ENCODE data around the gene TIMM29. TPM values are rescaled to one million over a fixed set of nuclear protein-coding genes. Genes with fewer than 3 reads are reported as not detected.
A peak's percentile ranks its signal among the peaks of the same experiment; 100 is the strongest.

Gene TIMM29
- total and polyA plus RNA-seq, 9 of the 15 experiments (the other 6 are each of a cell fraction or from before 2014, with no cell fraction given): 2.4 to 29.4 (median 16.3) TPM

- peak; percentile 35; the same call in 1 of the 2 replicates for TF ChIP-seq JUND (IDR thresholded peaks at IDR 0.05; ENCODE audit: borderline replicate concordance, low read depth, low read length)
- TF ChIP-seq JUND (tag; IDR thresholded peaks at IDR 0.05; ENCODE audit: borderline replicate concordance, low read depth, low read length): 0 out of 3 replicates have a peak, but pooled peaks have one; percentile 14
- peak; percentile 42 for TF ChIP-seq DPF2 (IDR thresholded peaks at IDR 0.05)
- TF ChIP-seq MEIS2 (IDR thresholded peaks at IDR 0.05; ENCODE audit: partially characterized antibody): peak; percentile 51
- TF ChIP-seq TOE1 (IDR thresholded peaks at IDR 0.05; ENCODE audit: borderline replicate concordance): no peak
- TF ChIP-seq TOE1 (CRISPR knock-in tag; IDR thresholded peaks at IDR 0.05; ENCODE audit: borderline replicate concordance, low read depth): no peak
- no peak for TF ChIP-seq IRF1 (CRISPR knock-in tag; IDR thresholded peaks at IDR 0.05; ENCODE audit: borderline replicate concordance)
Observed at GRCh38 chr19:10884274-10884673, 44.3 kb upstream of the TIMM29 start (continued).

GRCh38 chr19:10885201-10886169 lies 43.1 kb upstream of the TIMM29 start:
- H3K4me1 ChIP-seq (replicated peaks in 1 of 2; ENCODE audit: control insufficient read depth in 2 of 2, insufficient read depth in 2 of 2, low read length in 2 of 2): peaks cover 25 to 66% of the 10 kb centered on the region in 2 experiments
- FAIRE-seq (no peak), ATAC-seq (no peak), DNase-seq (ENCODE audit: extremely low read depth in 1 of 4, low spot score in 3 of 4) (peak in 1 of 4 experiments; percentile 18)
- no peak overlapping the region for H3K4me3 ChIP-seq
- H3K27me3 ChIP-seq (ENCODE audit: control insufficient read depth in 2 of 2, insufficient read depth in 2 of 2, low read length in 2 of 2): no peaks in the 10 kb centered on the region; a peak in 1 of 5 replicates
- WGBS (ENCODE audit: insufficient coverage, low coverage, missing lambda C conversion rate): 75% methylated on average over 15 of the region's 20 CpGs
- H3K79me2 ChIP-seq (ENCODE audit: control insufficient read depth, insufficient read depth, low read length): peaks cover 76% of the 10 kb centered on the region
- H3K9ac ChIP-seq (ENCODE audit: insufficient read depth in 1 of 2, low read depth in 2 of 2, low read length in 2 of 2): peak overlapping the region in 1 of 2 experiments; percentile 71; a peak in 2 of 4 replicates
- H2AFZ ChIP-seq (ENCODE audit: low read depth, low read length): no peak overlapping the region
- TF ChIP-seq ZNF384 (IDR thresholded peaks at IDR 0.05; ENCODE audit: low read depth, low read length) (peak; percentile 48), NONO (IDR thresholded peaks at IDR 0.05; ENCODE audit: low read depth in 2 of 2, low read length in 1 of 2) (no peak)
- ChIA-PET POLR2A (interaction anchor here (1.1 to 1.2 kb wide), 3 partner anchors 9 to 72 kb away, joined by 3 to 6 read pairs (median 3); no protein-coding TSS in a partner anchor), CTCF (ENCODE audit: low intra/inter-chr PET ratio) (no interaction called here)
- no peak overlapping the region for H3K4me2 ChIP-seq (ENCODE audit: insufficient read depth, low read length)
- H3K36me3 ChIP-seq (ENCODE audit: control insufficient read depth, insufficient read depth, low read length): peaks cover 17% of the 10 kb centered on the region; the same call in 2 of the 3 replicates
- intact Hi-C loops (cut with micrococcal nuclease): no loop called here
- H3K9me3 ChIP-seq (replicated peaks; ENCODE audit: control insufficient read depth, insufficient read depth, low read depth, low read length): no peaks in the 10 kb centered on the region
- no TSS peak for BruUV-seq (replicated peaks)
- in situ Hi-C loops (cut with MboI): no loop called here
- no peak overlapping the region; the same call in 2 of the 3 replicates for H3K27ac ChIP-seq (ENCODE audit: extremely low read depth, low read depth, low read length)
- peaks cover 6% of the 10 kb centered on the region; the same call in 1 of the 2 replicates for H4K20me1 ChIP-seq (replicated peaks; ENCODE audit: control insufficient read depth, insufficient read depth, low read length)
- peaks cover 2% of the 10 kb centered on the region for H3K9me1 ChIP-seq (ENCODE audit: control insufficient read depth, insufficient read depth, low read length)

Data from K562 (cell line).